Measurements from ENCODE around the gene NT5C2.
A peak's percentile ranks its signal among the peaks of the same experiment; 100 is the strongest.

NT5C2 gene

GRCh38 chr10:103053659-103054581 lies 139.2 kb downstream of the NT5C2 start:
- DNase-seq: peak; percentile 46 to 56

GRCh38 chr10:103049237-103049636 lies 143.8 kb downstream of the NT5C2 start:
- DNase-seq: no peak

GRCh38 chr10:103047381-103047780 lies 145.7 kb downstream of the NT5C2 start:
- no peak for DNase-seq

- no peak for DNase-seq
These were observed 147.1 kb downstream of the NT5C2 start for GRCh38 chr10:103045961-103046360.

GRCh38 chr10:103044942-103045489 lies 148.1 kb downstream of the NT5C2 start:
- DNase-seq: no peak

GRCh38 chr10:103042908-103043307 lies 150.2 kb downstream of the NT5C2 start:
- no peak for DNase-seq

GRCh38 chr10:103042129-103042528 lies 150.9 kb downstream of the NT5C2 start:
- no peak for DNase-seq

GRCh38 chr10:103041391-103041790 lies 151.7 kb downstream of the NT5C2 start:
- DNase-seq: no peak

- no peak for DNase-seq
These were observed 152.7 kb downstream of the NT5C2 start for GRCh38 chr10:103040418-103040817.

GRCh38 chr10:103038570-103038969 lies 154.5 kb downstream of the NT5C2 start:
- DNase-seq: no peak
